Small intestine (tissue), 7 donors: ENCODE measurements around the gene MAP3K15. TPM values are rescaled to one million over a fixed set of nuclear protein-coding genes. Genes with fewer than 3 reads are reported as not detected.
A peak's percentile ranks its signal among the peaks of the same experiment; 100 is the strongest.
"Not testable (repeated sequence)": the region's sequence is repeated elsewhere in the genome, so short reads cannot be mapped to it uniquely, and the experiment has no call there.

Experiments used
- DNase-seq, 2 donors: peaks; one replicate each; pipeline versions ENCODE4 v3.0.0 to v3.0.0-alpha.2; 2013
- FAIRE-seq: peaks from 2 replicates; lab custom pipeline; 2012; peaks lifted over from hg19 to GRCh38; lab: Jason Lieb, UNC
- H3K27ac ChIP-seq, 3 donors: one replicate each; pipeline ENCODE4 v1.5.1; 2013; ENCODE audit warnings: low read length in 2 of 3, mild to moderate bottlenecking in 2 of 3, control low read depth in 1 of 3, inconsistent platforms in 1 of 3, low read depth in 1 of 3, moderate library complexity in 1 of 3
- H3K27me3 ChIP-seq, 3 donors: one replicate each; pipeline ENCODE4 v1.6.1; 2013; ENCODE audit warnings: low read length in 3 of 3, inconsistent platforms in 1 of 3; ENCODE audit not compliant: control insufficient read depth in 3 of 3, insufficient read depth in 3 of 3
- H3K36me3 ChIP-seq, 3 donors: one replicate each; pipeline ENCODE4 v1.6.1; 2013; ENCODE audit warnings: low read length in 3 of 3, inconsistent platforms in 1 of 3, low read depth in 1 of 3, mild to moderate bottlenecking in 1 of 3, moderate library complexity in 1 of 3; ENCODE audit not compliant: control insufficient read depth in 3 of 3, insufficient read depth in 2 of 3
- H3K4me1 ChIP-seq, 3 donors: one replicate each; pipeline ENCODE4 v1.6.1; 2013; ENCODE audit warnings: low read length in 2 of 3, inconsistent platforms in 1 of 3, low read depth in 1 of 3, mild to moderate bottlenecking in 1 of 3, moderate library complexity in 1 of 3; ENCODE audit not compliant: control insufficient read depth in 3 of 3, insufficient read depth in 2 of 3
- H3K4me3 ChIP-seq, 3 donors: one replicate each; pipeline ENCODE4 v1.5.1; 2013; ENCODE audit warnings: low read length in 3 of 3, control low read depth in 1 of 3, inconsistent platforms in 1 of 3, low read depth in 1 of 3, mild to moderate bottlenecking in 1 of 3, moderate library complexity in 1 of 3
- H3K9me3 ChIP-seq, 2 donors: one replicate each; pipeline ENCODE4 v1.6.1; 2013; ENCODE audit warnings: low read depth in 1 of 2, low read length in 1 of 2; ENCODE audit not compliant: control insufficient read depth in 2 of 2, insufficient read depth in 1 of 2
- WGBS, 3 donors: extraction: QIAGEN DNeasy Blood & Tissue Kit; methylation state at CpG; one replicate each; pipeline ENCODE4 v1.1.7; 2013; 5-methylcytosine and 5-hydroxymethylcytosine counted together
- polyA plus RNA-seq, 4 donors: library from polyadenylated mRNA; stranded (reverse) in 3 of 4; unstranded in 1 of 4; fragments of 200-250 nt in 3 of 4; fragments of 120-200 nt in 1 of 4; gene quantifications; one replicate each; pipeline versions ENCODE4 v1.2.1 to v1.2.3, GENCODE V29; 2013
- donor health status: healthy with polysubstance abuse.
- donor health status: control.
- donor health status: control.
- donor health status: Bipolar disorder and iron deficiency.
- donor health status: healthy.

The MAP3K15 gene
- polyA plus RNA-seq, 4 donors, result 0.18 to 0.19 TPM; not detected in 2

DNA sequence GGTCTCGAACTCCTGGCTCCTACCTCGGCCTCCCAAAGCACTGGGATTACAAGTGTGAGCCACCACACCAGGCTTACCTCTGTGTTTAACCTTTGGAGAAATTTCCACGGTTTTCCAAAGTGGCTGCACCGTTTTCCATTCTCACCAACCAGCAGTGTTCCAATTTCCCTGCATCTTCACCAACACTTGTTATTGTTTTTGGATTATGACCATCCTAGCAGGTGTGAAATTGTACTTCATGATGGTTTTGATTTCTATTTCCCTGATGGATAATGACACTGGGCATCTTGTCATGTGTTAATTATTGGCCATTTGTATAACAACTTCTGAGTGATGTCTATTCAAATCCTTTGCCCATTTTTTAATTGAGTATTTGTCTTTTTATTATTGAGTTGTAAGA, 2.7 kb upstream of the MAP3K15 start:
- no peak for FAIRE-seq
- Histone ChIP-seq H3K27ac (no peak overlapping the region), H3K27me3 (peaks cover 0 to 8% (median 0%) of the 10 kb centered on the region in 3 donors), H3K36me3 (no peaks in the 10 kb centered on the region), H3K4me1 (no peaks in the 10 kb centered on the region), H3K9me3 (no peaks in the 10 kb centered on the region), H3K4me3 (no peak overlapping the region)
- DNase-seq, result no peak
- 65 to 84% (median 71%) methylated on average over 4 of the region's 4 CpGs for WGBS, 3 donors

DNA sequence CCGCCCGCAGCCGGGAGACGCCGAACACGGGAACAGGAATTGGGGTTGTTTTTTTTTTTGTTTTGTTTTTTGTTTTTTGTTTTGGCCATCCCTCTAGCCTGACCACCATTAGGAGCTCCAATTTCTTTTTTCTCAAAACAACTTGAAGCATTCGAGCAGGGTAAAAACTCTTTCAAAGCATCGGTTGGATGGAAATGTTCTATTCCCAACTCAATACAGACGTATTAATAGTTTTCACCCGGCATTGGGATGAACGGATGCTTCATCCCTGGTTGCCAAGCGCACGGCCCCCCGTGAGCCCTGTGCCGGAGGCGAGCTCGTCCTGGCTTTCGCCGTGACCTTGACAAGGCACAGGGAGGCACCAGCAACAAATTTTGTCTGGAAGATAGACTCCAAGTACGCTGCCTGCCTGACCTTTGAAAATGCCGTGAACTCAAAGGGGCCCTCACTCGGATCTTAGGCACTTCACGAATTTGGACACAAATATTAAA, 352 bp upstream of the MAP3K15 start:
- Histone ChIP-seq H3K4me1 (no peaks in the 10 kb centered on the region), H3K9me3 (no peaks in the 10 kb centered on the region), H3K4me3 (peak overlapping the region in 1 of 3 donors; percentile 40), H3K27me3 (peaks cover 0 to 8% (median 0%) of the 10 kb centered on the region in 3 donors), H3K36me3 (no peaks in the 10 kb centered on the region), H3K27ac (no peak overlapping the region)
- DNase-seq (peak in 1 of 2 donors; percentile 2), FAIRE-seq (no peak)
- WGBS, 3 donors, result 4 to 40% (median 17%) methylated on average over 17 to 23 of the region's 23 CpGs

DNA sequence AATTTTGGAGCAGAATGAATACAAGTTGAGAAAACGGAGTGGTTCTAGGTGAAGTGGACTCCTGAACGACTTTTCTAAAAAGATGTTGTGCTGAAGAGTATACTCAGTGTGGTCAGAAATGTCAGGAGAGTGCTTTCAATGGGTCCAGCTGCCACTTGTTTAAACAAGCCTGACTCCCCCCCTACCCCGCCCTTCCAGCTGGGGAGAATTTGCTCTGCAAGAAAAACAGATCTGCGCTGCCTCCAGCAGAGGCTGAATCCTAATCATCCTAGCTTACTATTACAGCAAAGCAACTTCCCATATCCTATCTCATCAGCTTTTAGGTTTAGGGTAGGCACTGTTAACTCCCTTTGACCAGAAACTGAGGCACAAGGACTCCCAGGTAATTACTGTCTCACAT, 1.9 kb downstream of the MAP3K15 start:
- DNase-seq, result peak in 1 of 2 donors; percentile 7
- 24 to 44% (median 25%) methylated on average over 3 to 4 of the region's 4 CpGs for WGBS, 3 donors

DNA sequence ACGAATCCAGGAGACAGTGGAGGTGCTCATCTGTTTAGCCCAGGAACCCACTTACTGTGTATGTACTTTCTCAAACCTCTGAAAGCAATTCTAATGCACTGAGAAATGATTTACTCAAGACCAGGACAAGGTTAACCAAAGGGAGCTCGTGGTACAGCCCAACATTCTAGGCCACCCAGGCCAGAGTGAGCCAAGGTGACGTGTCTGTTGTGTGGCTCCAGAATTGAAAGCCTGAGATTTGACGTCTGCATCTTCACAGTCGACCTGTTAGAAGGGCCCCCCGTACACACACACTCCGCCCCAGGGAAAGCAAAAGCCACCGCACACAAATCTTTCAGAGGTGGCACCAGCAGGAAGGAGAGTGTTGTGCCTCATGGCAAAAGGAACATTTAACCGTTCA, 2.3 kb downstream of the MAP3K15 start:
- H3K27me3 ChIP-seq, result peaks cover 0 to 8% (median 0%) of the 10 kb centered on the region in 3 donors
- no peaks in the 10 kb centered on the region for H3K9me3 ChIP-seq
- H3K4me1 ChIP-seq, result no peaks in the 10 kb centered on the region
- FAIRE-seq (no peak), DNase-seq (no peak)
- WGBS, 3 donors, result 31 to 45% (median 45%) methylated on average over 9 of the region's 9 CpGs
- no peaks in the 10 kb centered on the region for H3K36me3 ChIP-seq
- no peak overlapping the region for H3K4me3 ChIP-seq
- H3K27ac ChIP-seq, result no peak overlapping the region

More for the DNA sequence above, 1.9 kb downstream of the MAP3K15 start:
- H3K27ac ChIP-seq, result no peak overlapping the region
- no peak overlapping the region for H3K4me3 ChIP-seq
- no peaks in the 10 kb centered on the region for H3K36me3 ChIP-seq
- peaks cover 0 to 8% (median 0%) of the 10 kb centered on the region in 3 donors for H3K27me3 ChIP-seq
- FAIRE-seq, result no peak
- H3K9me3 ChIP-seq, result no peaks in the 10 kb centered on the region
- H3K4me1 ChIP-seq, result no peaks in the 10 kb centered on the region

GRCh38 chrX:19512359-19512758, 2.9 kb downstream of the MAP3K15 start:
- no peaks in the 10 kb centered on the region for H3K9me3 ChIP-seq
- no peak for DNase-seq
- no peak for FAIRE-seq
- no peak overlapping the region for H3K27ac ChIP-seq
- 80 to 88% (median 82%) methylated on average over 7 to 8 of the region's 8 CpGs for WGBS, 3 donors
- no peak overlapping the region for H3K4me3 ChIP-seq
- no peaks in the 10 kb centered on the region for H3K4me1 ChIP-seq
- H3K36me3 ChIP-seq, result no peaks in the 10 kb centered on the region
- peaks cover 0 to 8% (median 0%) of the 10 kb centered on the region in 3 donors for H3K27me3 ChIP-seq

GRCh38 chrX:19511796-19512195, 3.5 kb downstream of the MAP3K15 start:
- not testable (repeated sequence) for H3K27ac ChIP-seq, H3K9me3 ChIP-seq, H3K27me3 ChIP-seq, H3K36me3 ChIP-seq, FAIRE-seq, DNase-seq, H3K4me1 ChIP-seq, H3K4me3 ChIP-seq

DNA sequence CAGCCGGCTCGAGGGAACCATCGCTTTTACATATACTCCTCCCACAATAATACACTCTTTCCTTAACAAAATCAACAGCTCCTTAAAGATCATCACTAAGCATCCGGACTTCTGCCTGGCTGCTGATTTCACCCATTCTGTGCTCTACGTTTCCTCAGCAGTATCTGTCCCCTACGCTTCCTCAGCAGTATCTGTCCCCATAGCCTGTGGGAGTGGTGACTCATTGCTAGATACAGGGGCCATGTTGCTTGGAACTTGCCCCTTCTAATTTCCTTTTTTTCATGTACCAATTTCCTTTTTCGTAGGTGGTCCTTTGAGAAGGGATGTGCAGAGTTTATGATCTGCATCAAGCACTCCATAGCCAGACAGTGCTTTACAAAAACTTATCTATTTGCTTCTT, 18.6 kb downstream of the MAP3K15 start:
- no peak for DNase-seq
- Histone ChIP-seq H3K27me3 (no peaks in the 10 kb centered on the region), H3K4me3 (no peak overlapping the region), H3K27ac (no peak overlapping the region), H3K36me3 (no peaks in the 10 kb centered on the region), H3K4me1 (no peaks in the 10 kb centered on the region), H3K9me3 (no peaks in the 10 kb centered on the region)
- no peak for FAIRE-seq
- WGBS, 3 donors, result 67 to 75% (median 70%) methylated on average over 7 of the region's 7 CpGs

DNA sequence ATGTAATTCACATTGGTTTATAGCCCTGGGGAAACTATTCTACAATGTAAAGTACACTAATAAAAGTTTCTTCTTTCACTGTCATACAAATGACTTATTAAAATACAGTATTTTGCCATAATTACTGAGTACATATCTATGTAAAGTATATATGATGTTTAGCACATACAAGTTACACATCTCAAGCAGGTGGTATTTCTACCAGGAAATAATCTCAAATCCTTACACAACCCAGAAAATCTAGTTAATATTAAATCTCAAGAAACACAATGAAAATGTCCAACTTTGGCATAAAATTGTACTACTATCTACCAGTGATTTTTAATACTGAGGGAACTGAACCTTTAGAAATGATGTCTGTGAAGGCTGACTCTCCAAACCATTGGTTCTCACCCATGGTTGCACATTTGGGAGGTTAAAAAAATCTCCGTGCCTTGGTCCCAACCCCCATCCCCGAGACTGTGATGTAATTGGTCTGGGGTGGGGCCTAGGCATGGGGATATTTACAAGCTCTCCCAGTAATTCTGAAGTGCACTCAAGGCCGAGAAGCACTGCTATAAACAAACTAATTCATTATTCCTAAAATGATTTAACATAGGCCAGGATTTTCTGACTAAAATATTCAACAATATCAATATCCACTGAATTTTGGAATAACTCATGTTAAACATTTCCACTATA, 27.6 kb downstream of the MAP3K15 start:
- Histone ChIP-seq H3K4me3 (no peak overlapping the region), H3K27me3 (no peaks in the 10 kb centered on the region), H3K36me3 (no peaks in the 10 kb centered on the region), H3K4me1 (no peaks in the 10 kb centered on the region), H3K27ac (peak overlapping the region in 1 of 3 donors; percentile 21), H3K9me3 (no peaks in the 10 kb centered on the region)
- DNase-seq (peak; percentile 0 to 54), FAIRE-seq (no peak)
- WGBS, 3 donors, result 2 to 34% (median 25%) methylated on average over 3 of the region's 3 CpGs
